Caco-2 (cell line): ENCODE measurements around the gene SDCCAG8. TPM values are rescaled to one million over a fixed set of nuclear protein-coding genes. Genes with fewer than 3 reads are reported as not detected.

Experiments
- BruUV-seq: library from RNA; stranded (reverse); fragments of 400-500 nt; replicated peaks from 2 replicates; lab custom pipeline; 2021; lab: Mats Ljungman, UMichigan
- CTCF ChIA-PET: fragments of 300-600 bp; sonication (Branson Sonifier 250); formaldehyde crosslinking; loops from one replicate; lab custom pipeline; 2022; ENCODE audit warnings: antibody characterized with exemption; lab: Charles Lee
- POLR2A ChIA-PET: fragments of 300-600 bp; sonication (Branson Sonifier 250); formaldehyde crosslinking; loops from one replicate; lab custom pipeline; 2022; ENCODE audit warnings: antibody characterized with exemption; lab: Charles Lee
- DNase-seq, 2 experiments: peaks; one replicate each; pipeline versions ENCODE4 v3.0.0 to v3.0.0-alpha.2; 2020 to 2022
- H3K27me3 ChIP-seq: replicated peaks from 2 replicates; pipeline ENCODE4 v1.6.0; 2011; ENCODE audit warnings: low read length; ENCODE audit not compliant: control insufficient read depth, insufficient read depth
- H3K36me3 ChIP-seq: 2 replicates; pipeline ENCODE4 v1.5.1; 2011; ENCODE audit warnings: low read length; ENCODE audit not compliant: control insufficient read depth, insufficient read depth
- H3K4me1 ChIP-seq: fragments of 250-450 bp; sonication (Bioruptor Pico); 2 replicates; pipeline ENCODE4 v1.5.1; 2020; ENCODE audit warnings: mild to moderate bottlenecking
- H3K4me3 ChIP-seq: 2 replicates; pipeline ENCODE4 v1.5.1; 2011; ENCODE audit warnings: low read depth, mild to moderate bottlenecking, control low read depth, low read length
- H3K9me3 ChIP-seq: fragments of 250-450 bp; sonication (Bioruptor Pico); 2 replicates; pipeline ENCODE4 v1.5.1; 2020; ENCODE audit warnings: mild to moderate bottlenecking, moderate library complexity
- H3K27ac Mint-ChIP-seq: one replicate; pipeline ENCODE4 v1.8.0; 2022; ENCODE audit warnings: mixed read lengths; ENCODE audit not compliant: unreplicated experiment
- H3K27me3 Mint-ChIP-seq: one replicate; pipeline ENCODE4 v1.8.0; 2022; ENCODE audit warnings: mixed read lengths; ENCODE audit not compliant: insufficient read depth, unreplicated experiment
- H3K36me3 Mint-ChIP-seq: one replicate; pipeline ENCODE4 v1.8.0; 2022; ENCODE audit warnings: mild to moderate bottlenecking, mixed read lengths; ENCODE audit not compliant: insufficient read depth, unreplicated experiment
- H3K4me1 Mint-ChIP-seq: one replicate; pipeline ENCODE4 v1.8.0; 2022; ENCODE audit warnings: low read depth, mixed read lengths; ENCODE audit not compliant: unreplicated experiment
- H3K4me3 Mint-ChIP-seq: one replicate; pipeline ENCODE4 v1.8.0; 2022; ENCODE audit warnings: mild to moderate bottlenecking, moderate library complexity, mixed read lengths; ENCODE audit not compliant: unreplicated experiment
- H3K9me3 Mint-ChIP-seq: one replicate; pipeline ENCODE4 v1.8.0; 2022; ENCODE audit warnings: mixed read lengths; ENCODE audit not compliant: unreplicated experiment
- intact Hi-C: fragments of 100-400 bp; cut with micrococcal nuclease; formaldehyde crosslinking; loops from one replicate; pipeline ENCODE4 v1.10.0; 2022; ENCODE audit not compliant: unreplicated experiment
- total RNA-seq: library from RNA; stranded (reverse); gene quantifications from 2 replicates; pipeline ENCODE4 v1.2.3, GENCODE V29; 2022
- TF ChIP-seq, protein P1 (sequence below), 2 experiments: fragments of 200-600 bp in 1 of 2; IDR thresholded peaks; 1 replicate in 1 of 2; 2 replicates in 1 of 2; pipeline versions ENCODE4 v1.5.1 to v1.8.0; 2011 to 2022; ENCODE audit warnings: antibody characterized with exemption in 1 of 2, control low read depth in 1 of 2, inconsistent platforms in 1 of 2, low read depth in 1 of 2, low read length in 1 of 2, mild to moderate bottlenecking in 1 of 2, moderate library complexity in 1 of 2; ENCODE audit not compliant: insufficient read depth in 1 of 2, severe bottlenecking in 1 of 2, unreplicated experiment in 1 of 2

The SDCCAG8 gene
- total RNA-seq, 1 experiment from 2014 or later: 23.0 TPM

GRCh38 chr1:243254927-243255790, 682 bp upstream of the SDCCAG8 start, which contains the start of gene CEP170:
TSS of gene CEP170 (minus strand) at chr1:243255281. CDS start at chr1:243225280, 30,001 bp downstream.
- H3K9me3 ChIP-seq: no peaks in the 10 kb centered on the region
- TF ChIP-seq, protein P1, sequence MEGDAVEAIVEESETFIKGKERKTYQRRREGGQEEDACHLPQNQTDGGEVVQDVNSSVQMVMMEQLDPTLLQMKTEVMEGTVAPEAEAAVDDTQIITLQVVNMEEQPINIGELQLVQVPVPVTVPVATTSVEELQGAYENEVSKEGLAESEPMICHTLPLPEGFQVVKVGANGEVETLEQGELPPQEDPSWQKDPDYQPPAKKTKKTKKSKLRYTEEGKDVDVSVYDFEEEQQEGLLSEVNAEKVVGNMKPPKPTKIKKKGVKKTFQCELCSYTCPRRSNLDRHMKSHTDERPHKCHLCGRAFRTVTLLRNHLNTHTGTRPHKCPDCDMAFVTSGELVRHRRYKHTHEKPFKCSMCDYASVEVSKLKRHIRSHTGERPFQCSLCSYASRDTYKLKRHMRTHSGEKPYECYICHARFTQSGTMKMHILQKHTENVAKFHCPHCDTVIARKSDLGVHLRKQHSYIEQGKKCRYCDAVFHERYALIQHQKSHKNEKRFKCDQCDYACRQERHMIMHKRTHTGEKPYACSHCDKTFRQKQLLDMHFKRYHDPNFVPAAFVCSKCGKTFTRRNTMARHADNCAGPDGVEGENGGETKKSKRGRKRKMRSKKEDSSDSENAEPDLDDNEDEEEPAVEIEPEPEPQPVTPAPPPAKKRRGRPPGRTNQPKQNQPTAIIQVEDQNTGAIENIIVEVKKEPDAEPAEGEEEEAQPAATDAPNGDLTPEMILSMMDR (IDR thresholded peaks at IDR 0.05; ENCODE audit: insufficient read depth in 1 of 2, low read depth in 1 of 2, low read length in 1 of 2, severe bottlenecking in 1 of 2, unreplicated experiment in 1 of 2): no peak
- CTCF ChIA-PET: interaction anchor here (0.6 to 1.1 kb wide), 2 partner anchors 28 to 95 kb away, joined by 3 to 5 read pairs; no protein-coding TSS in a partner anchor

DNA sequence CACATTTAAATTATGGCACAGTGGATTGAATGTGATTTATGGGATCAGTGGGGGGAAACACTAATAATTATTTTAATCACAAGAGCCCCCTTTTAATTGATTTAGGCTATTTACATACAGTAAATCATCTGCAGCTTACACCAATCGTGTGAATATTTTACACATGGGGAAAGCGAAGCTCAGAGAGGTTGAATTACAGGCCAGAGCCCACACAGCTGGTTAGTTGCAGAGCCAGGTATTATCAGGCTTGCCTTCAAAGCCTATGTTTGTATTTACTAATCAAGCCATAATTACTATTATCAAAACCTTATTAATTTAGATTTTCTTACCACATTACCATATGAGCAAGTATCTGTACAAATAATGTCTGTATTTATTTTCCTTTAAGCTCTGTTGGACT, 749 bp downstream of the SDCCAG8 start:
- H3K36me3 ChIP-seq: no peaks in the 10 kb centered on the region
- peaks cover 6% of the 10 kb centered on the region for H3K4me1 ChIP-seq
- H3K27me3 ChIP-seq: no peaks in the 10 kb centered on the region
- peak overlapping the region; percentile 48 for H3K4me3 ChIP-seq
- CTCF ChIA-PET: no interaction called here
- intact Hi-C loops: no loop called here
- peak overlapping the region; percentile 93 for H3K4me3 Mint-ChIP-seq
- no peaks in the 10 kb centered on the region for H3K27me3 Mint-ChIP-seq
- H3K36me3 Mint-ChIP-seq: peaks cover 16% of the 10 kb centered on the region
- no peak for DNase-seq
- TF ChIP-seq, protein P1 (IDR thresholded peaks at IDR 0.05; ENCODE audit: insufficient read depth in 1 of 2, low read depth in 1 of 2, low read length in 1 of 2, severe bottlenecking in 1 of 2, unreplicated experiment in 1 of 2): no peak
- no peaks in the 10 kb centered on the region for H3K9me3 ChIP-seq
- H3K4me1 Mint-ChIP-seq: no peaks in the 10 kb centered on the region
- no TSS peak for BruUV-seq
- H3K27ac Mint-ChIP-seq: peak overlapping the region; percentile 93
- H3K9me3 Mint-ChIP-seq: no peaks in the 10 kb centered on the region
- POLR2A ChIA-PET: interaction anchor here (1.1 kb wide), 1 partner anchor 29 kb away, joined by 3 read pairs; no protein-coding TSS in a partner anchor

More at GRCh38 chr1:243254927-243255790, 682 bp upstream of the SDCCAG8 start, which contains the start of gene CEP170:
- Mint-ChIP-seq H3K4me1 (no peaks in the 10 kb centered on the region), H3K27me3 (no peaks in the 10 kb centered on the region), H3K4me3 (peak within 1 kb of the TSS; percentile 93), H3K27ac (peak within 1 kb of the TSS; percentile 93), H3K36me3 (peaks cover 16% of the 10 kb centered on the region), H3K9me3 (no peaks in the 10 kb centered on the region)
- Histone ChIP-seq H3K4me1 (peaks cover 7% of the 10 kb centered on the region), H3K36me3 (no peaks in the 10 kb centered on the region), H3K4me3 (peak within 1 kb of the TSS; percentile 92), H3K27me3 (no peaks in the 10 kb centered on the region)
- intact Hi-C loops: loop anchor here (1.0 to 2.0 kb wide), 2 partner anchors 70 to 154 kb away; no protein-coding TSS in a partner anchor
- BruUV-seq: no TSS peak
- POLR2A ChIA-PET: interaction anchor here (0.5 to 1.1 kb wide), 2 partner anchors 9 to 30 kb away, joined by 3 to 4 read pairs; no protein-coding TSS in a partner anchor
- peak; percentile 95 to 98 for DNase-seq

- DNase-seq: no peak
- H3K4me3 Mint-ChIP-seq: peak overlapping the region; percentile 93
- POLR2A ChIA-PET: no interaction called here
Measured at GRCh38 chr1:243257189-243257588, 1.3 kb downstream of the SDCCAG8 start.

More at GRCh38 chr1:243257189-243257588, 1.3 kb downstream of the SDCCAG8 start:
- H3K36me3 ChIP-seq: no peaks in the 10 kb centered on the region
- CTCF ChIA-PET: no interaction called here
- TF ChIP-seq, protein P1 (IDR thresholded peaks at IDR 0.05; ENCODE audit: insufficient read depth in 1 of 2, low read depth in 1 of 2, low read length in 1 of 2, severe bottlenecking in 1 of 2, unreplicated experiment in 1 of 2): no peak
- H3K27me3 ChIP-seq: no peaks in the 10 kb centered on the region
- no peaks in the 10 kb centered on the region for H3K4me1 Mint-ChIP-seq
- H3K36me3 Mint-ChIP-seq: peaks cover 16% of the 10 kb centered on the region
- H3K9me3 Mint-ChIP-seq: no peaks in the 10 kb centered on the region
- H3K4me1 ChIP-seq: peaks cover under 1% of the 10 kb centered on the region
- intact Hi-C loops: no loop called here
- no peak overlapping the region for H3K27ac Mint-ChIP-seq
- BruUV-seq: no TSS peak
- no peak overlapping the region for H3K4me3 ChIP-seq
- H3K27me3 Mint-ChIP-seq: no peaks in the 10 kb centered on the region
- H3K9me3 ChIP-seq: no peaks in the 10 kb centered on the region
